NCI-H1694 (cell line): Measurements from ENCODE around the gene TERB1.

Source experiments
- DNase-seq: peaks from one replicate; lab custom pipeline; 2025; lab: John Stamatoyannopoulos, UW

TERB1 gene, protein sequence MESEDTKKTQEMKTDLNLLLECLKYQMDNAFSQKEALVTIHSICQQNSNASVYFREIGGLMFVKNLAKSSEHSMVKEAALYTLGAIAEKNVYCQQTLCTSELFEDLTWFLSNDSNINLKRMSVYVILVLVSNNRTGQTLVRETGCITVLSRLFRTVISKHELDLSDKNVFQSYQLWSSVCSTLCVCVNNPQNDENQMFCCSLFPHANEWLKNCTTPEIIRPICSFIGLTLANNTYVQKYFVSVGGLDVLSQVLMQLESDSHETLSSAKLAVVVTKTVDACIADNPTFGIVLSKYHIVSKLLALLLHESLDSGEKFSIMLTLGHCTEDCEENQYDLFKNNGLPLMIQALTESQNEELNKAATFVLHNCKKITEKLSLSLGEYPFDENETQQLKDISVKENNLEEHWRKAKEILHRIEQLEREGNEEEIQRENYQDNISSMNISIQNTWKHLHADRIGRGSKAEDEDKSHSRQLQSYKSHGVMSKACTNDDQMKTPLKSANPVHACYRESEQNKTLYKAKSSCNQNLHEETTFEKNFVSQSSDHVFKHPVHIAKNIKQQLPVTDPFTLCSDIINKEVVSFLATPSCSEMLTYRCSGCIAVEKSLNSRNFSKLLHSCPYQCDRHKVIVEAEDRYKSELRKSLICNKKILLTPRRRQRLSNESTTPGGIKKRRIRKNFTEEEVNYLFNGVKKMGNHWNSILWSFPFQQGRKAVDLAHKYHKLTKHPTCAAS

DNA sequence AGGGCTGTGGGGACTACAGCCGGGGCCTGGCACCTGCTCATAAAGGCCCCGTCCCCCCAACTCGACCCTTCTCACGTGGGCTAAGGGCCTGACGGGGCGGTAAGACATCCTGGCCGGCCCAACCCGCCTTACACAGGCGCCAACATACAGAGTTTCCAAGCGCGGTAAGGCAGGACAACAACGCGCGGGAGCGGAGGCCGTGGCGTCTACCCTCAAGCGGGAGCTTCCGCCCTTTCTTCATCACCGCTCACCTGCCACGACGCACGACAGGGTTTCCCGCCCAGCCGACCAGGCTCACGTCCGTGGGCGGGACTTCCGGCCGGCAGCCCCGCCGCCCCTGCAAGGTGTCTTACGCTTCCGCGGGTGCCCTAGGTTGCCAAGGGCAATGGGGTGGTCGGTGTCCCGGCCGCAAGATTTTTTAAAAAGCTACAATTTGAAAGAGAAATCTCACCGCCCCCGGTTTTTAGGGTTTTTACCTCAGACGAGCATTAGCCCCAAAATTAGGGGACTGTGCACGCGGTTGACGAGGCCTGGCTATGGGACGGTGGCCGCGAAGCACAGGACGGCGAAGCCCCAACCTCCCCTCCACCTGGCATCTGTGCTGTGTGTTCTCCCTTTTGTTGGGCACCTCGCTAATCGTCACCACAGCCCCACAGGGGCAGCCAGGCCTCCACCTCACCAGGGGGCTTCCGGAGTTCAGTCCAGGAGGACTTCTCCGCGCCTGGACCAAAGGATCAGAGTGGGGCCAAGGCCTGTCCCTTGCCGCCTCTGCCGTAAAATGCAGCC, at the start of gene TERB1:
TERB1 (minus strand) TSS at position 265 of the 786 bp plus-strand sequence. CDS start 4,786 bp downstream, outside the sequence.
- no peak for DNase-seq

DNA sequence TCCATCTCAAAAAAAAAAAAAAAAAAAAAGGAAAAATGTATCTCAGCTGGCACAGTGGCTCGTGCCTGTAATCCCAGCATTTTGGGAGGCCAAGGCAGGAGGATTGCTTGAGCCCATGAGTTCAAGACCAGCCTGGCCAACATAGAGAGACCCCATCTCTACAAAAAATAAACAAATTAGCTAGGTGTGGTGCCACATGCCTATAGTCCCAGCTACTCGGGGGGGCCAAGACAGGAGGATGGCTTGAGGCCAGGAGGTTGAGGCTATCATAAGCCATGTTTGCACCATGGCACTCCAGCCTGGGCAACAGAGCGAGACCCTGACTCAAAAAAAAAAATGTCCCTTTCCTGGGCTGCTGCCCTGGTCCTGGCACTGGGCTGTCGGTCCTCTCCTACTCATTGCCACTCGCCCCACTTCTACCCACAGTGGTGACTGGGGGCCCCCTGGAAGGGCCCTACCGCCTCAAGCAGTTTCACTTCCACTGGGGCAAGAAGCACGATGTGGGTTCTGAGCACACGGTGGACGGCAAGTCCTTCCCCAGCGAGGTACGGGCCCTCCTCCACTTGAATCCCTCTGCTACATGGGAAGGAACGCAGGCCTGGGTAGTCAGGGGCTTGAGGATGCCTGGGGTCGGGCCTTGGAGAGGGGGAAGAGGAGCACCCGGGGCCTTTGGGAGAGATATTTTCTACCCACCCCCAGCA, 48.9 kb upstream of the TERB1 start:
- DNase-seq = no peak

DNA sequence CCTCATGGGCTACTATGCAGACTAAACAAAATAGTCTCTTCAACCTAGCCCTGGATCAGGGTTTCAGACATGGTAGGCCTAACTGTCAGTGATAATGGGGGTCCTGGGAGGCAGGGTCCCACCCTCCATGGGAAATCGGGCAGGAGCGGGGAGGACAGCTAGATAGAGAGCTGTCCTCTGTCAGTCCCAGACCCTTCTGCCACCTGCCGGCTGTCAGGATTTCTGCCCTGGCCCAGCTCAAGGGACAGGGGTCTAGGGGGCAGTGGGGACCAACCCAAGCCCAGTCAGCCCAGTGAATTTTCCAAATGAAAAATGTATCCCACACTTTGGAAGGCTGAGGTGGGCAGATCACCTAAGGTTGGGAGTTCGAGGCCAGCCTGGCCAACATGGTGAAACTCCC, 48.2 kb upstream of the TERB1 start:
- DNase-seq = no peak

DNA sequence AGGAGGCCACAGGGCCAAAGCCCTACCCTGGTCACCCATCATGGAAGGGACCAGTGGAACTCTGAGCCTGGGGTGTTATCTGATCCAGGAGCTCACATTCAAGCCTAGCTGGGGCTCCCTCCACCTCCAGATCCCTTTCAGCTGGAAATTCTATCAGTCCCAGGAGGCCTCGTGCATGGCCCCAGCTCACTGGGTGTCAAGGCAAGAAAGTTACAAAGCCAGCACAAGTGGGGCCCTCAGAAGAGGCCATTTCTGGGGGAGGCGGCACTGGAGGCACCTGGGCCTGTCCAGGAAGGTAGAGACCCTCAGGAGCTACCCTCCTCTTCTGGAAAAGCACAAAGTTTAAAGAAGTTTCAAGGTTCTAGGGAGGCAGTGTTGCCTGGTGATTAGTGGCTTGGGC, 47.6 kb upstream of the TERB1 start:
- no peak for DNase-seq

DNA sequence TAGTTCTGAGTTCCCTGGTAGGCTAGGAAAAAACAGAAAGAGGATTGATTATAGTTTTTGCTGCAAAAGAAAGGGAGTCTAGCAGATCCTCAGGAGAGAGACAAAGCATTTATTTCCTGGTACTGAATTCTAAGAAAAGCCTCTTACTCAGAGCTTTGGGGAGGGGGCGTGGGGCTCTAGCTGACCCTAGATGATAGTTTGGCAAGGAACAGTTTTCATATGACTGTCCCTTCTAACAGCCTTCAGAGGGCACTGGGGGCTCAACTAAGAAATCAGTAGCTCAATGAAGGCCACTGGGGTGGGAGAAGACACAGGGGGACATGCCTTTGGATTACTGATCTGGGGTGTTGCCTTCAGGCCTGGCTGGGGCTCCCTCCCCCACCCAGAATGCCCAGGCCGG, 46.8 kb upstream of the TERB1 start:
- DNase-seq = no peak

DNA sequence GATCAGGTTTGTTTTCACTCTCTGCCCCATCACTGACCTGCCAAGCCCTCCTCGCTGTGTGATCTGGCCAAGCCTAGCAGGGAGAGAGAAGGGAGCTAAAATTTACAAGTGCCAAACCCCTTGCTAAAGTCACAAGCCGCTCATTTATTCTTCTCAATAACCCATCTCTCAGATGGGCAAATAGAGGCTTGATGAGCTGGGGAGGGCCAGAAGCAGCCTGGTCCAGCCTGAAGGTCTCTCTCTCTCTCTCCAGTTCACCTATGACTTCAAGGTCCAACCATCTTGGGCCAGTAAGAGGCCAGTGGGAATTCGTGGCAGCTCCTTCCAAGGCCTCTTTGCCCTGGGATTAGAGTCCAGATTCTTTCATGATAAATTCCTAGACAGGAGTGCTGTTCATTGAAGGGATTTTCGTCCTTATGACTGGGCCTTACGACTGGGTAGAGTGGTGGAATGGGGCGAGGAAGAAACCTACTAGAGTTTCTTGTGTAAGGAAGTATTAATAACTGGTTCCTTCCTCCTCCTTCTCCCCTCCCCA, 46.2 kb upstream of the TERB1 start:
- DNase-seq = no peak

DNA sequence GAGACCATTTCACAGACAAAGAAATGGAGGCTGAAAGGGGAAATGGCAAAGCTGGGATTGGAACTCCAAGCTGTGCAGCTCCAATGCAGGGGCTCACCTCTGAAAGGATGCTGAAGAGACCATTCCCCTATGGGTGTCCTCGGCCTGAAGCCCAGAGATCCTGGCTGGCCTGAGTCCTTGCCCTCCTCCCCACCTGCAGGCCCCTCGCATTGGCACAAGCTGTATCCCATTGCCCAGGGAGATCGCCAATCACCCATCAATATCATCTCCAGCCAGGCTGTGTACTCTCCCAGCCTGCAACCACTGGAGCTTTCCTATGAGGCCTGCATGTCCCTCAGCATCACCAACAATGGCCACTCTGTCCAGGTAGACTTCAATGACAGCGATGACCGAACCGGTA, 45.4 kb upstream of the TERB1 start:
- no peak for DNase-seq

DNA sequence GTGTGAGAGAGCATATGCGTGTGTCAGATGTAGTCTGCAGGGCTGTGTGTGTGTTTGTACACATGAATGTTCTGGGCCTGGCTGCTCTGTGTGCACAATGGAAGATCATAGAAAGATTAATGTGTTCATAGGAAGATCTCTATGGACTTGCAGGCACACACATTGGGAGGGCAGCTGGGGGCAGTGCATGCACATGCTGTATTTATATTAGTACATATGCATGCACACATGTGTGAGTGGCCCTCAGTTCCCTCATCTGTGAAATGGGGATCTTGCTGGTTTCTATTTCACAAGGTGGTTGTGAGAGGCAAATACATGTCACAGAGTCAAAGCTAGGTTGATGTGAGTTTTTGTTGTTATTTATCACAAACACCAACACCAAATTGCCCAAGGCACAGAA, 44.9 kb upstream of the TERB1 start:
- DNase-seq = no peak

DNA sequence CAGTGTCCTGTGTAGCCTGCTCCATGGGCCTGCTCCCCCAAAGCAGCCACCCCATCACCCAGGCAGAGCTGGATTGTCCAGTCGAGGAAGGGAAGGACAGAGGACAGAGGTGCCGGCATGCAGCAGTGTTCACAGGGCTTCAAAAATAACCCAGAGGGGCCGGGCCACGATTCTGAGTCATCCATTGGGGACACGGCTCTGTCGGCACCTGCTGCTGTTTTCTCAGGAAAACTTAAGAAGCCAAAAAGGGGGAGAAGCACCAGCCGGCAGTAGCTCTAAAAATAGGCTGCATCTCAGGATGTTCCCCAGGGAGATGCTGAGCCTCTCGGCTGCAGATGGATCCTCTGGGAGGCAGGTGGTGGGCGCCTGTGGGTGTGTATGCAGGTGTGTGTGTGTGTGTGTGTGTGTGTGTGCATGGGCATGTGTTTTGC, 44.4 kb upstream of the TERB1 start:
- no peak for DNase-seq

DNA sequence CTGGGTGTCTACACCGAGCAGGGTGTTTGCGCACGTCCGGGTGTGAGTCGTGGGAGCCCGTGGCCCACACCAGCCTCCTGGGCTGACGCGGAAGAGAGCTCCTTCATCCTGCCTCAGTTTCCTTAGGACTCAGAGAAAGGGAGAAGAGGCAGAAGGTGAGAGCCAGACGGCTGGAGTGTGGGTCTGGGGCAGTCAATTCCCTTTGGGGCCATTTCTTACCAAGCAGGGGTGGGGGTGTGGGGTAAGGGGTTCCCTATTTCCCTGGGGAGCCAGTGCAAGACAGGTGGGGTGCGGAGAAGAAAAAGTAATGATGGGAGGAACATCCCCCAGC, 43.7 kb upstream of the TERB1 start:
- no peak for DNase-seq

DNA sequence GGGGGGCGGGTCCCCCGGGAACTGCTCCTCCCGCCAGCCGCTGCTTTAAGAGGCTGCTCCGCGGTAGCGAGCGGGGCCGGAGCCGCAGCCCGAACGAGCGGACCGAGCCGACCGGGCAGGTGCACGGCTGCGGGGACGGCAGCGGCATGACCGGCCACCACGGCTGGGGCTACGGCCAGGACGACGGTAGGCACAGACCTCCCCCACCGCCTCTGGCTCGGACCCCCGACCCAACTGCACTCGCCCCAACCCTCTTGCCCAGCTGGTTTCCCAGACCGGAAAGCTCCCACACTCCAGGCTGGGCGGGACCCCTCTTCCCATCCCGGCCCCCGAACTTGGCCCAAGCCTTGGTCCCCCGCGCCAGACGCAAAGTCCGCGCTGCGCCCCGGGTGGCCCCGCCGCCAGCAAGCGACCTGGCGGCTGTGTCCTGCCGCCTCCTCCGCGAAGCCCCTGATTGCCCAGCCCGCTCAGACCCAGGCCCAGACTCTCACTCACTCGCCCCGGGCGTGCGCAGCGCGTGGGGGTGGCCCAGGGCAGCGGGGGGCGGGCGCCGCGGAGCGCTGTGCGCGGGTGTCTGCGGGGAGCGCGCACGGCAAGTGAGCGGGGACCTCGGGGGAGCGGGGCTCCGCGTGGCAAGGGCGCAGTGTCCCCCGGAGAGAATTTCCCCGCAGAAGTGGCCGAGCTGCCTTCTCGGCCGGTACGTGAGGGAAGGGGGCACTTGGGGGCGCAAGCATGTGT, 43.1 kb upstream of the TERB1 start, which contains the start of gene CA7:
CA7 (plus strand) TSS at position 73 of the 738 bp plus-strand sequence; CDS start at position 147, 74 bp downstream.
- no peak for DNase-seq

DNA sequence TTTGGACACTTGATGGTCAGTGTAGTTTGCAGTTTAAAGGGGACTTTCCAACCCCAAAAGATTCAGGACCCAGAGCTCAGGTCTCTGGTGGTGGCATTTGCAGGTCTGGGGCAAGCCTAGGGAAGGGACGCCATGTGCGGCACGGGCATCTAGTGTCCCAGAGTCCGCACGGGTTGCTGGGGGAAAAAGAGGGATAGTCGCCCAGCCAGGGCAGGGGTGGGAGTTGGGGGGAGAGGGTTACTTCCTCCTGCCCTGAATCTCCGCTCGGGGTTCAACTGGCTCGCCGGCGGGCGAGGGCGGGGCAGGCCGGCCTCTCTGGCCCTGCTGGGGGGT, 42.6 kb upstream of the TERB1 start:
- no peak for DNase-seq

DNA sequence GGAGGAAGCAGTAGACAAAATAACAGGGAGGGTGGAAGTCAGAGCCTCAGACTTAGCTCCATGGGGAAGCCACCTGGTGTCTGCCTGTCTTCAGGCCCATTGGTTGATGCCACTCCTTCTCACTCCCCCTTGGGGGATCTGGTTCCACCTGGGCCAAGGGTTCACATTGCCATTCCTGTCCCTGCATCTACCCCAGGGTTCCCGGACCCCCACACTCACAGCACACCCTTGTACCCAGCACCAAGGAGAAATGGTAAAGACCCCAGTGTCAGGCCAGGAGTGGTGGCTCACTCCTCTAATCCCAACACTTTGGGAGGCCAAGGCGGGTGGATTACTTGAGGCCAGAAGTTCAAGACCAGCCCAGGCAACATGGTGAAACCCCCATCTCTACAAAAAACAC, 41.8 kb upstream of the TERB1 start:
- DNase-seq = no peak

DNA sequence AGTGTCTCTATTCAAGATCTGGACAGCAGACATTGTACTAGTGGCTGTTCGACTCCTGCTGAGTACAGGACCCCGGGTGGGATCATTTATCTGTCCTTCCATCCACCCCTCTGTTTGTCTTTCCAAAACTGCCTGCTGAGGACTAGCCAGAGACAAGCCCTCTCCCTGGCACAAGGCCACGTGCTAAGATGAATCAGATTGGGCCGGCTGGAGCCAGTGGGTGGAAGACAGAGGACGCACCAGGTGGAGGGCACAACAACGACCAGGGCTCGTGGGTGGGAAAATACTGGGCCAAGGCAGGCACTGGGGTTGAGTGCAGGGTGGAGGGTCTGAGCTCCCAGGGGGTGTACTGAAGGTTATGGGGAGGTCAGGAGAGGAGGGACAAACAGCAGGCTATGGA, 41.4 kb upstream of the TERB1 start:
- DNase-seq = no peak

DNA sequence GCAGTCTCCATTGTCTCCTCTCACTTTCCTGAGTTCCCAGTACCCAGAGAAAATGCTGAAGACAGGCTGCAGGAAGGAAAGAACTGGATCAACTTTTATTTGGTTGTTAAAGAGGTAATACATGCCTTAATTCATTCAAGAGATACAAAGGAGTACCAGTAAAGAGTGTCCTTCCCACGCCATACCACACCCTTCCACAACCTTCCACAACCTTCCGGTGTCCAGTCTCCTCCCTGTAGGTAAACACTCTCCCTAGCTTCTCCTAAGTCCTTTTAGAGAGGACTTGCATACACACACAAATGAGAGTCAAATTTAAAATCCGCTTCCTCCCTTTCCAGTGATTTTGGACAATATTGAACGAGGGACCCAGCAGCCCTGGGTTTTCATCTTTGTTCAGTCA, 40.0 kb upstream of the TERB1 start:
- DNase-seq = no peak

DNA sequence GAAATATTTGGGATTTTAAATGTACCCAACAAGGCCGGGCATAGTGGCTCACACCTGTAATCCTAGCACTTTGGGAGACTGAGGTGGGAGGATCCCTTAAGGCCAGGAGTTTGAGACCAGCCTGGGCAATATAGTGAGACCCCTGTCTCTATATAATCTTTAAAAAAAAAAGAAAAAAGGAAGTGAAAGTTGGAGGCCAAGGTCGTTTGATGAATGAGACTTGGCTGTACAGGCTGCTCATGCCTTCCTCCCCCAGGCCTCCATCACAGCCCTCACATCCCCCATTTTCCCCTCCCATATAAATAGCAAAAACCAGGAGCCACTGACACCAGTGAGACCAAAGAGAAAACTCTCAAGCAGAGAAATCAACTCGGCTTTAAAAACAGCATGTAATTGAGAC, 39.5 kb upstream of the TERB1 start:
- DNase-seq = no peak

DNA sequence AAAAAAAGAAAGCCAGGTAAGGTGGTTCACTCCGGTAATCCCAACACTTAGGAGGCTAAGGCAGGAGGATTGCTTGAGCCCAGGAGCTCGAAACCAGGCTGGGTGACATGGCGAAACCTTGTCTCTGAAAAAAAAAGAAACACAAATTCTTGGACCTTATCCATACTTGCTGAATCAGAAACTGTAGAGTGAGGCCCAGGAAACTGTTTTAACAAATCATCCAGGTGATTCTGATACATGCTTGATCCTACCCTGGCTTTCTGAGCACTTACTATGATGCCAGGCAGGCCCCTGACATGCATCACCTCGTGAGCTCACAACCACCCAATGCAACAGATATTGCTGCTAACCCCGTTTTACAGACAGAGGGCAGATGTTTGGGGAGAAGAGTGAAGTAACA, 33.4 kb upstream of the TERB1 start:
- no peak for DNase-seq

DNA sequence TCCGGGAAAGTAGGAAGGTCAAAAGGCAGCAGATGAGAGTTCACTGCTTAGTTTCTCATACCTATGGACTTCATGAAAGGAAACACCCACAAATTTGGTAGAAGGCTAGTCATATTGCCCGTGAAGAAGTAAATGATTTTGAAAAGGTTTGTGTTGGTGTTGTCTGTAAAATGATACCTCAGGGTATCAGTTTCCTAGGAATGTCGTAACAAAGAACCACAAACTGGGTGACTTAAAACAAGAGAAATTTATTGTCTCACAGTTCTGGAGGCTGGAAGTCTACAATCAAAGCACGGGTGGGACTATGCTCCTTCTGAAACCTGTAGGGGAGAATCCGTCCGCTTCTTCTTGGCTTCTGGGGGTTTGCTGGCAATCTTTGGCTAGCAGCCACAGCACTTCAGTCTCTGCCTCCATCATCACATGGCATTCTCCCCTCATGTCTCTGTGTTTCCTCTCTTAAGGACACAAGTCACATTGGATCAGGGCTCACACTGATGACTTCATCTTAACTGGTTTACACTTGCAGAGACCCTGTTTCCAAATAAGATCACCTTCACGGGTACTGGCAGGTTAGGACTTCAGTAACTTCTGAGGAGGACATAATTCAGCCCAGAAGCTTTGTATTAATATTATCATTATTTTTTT, 31.4 kb upstream of the TERB1 start:
- DNase-seq = no peak

DNA sequence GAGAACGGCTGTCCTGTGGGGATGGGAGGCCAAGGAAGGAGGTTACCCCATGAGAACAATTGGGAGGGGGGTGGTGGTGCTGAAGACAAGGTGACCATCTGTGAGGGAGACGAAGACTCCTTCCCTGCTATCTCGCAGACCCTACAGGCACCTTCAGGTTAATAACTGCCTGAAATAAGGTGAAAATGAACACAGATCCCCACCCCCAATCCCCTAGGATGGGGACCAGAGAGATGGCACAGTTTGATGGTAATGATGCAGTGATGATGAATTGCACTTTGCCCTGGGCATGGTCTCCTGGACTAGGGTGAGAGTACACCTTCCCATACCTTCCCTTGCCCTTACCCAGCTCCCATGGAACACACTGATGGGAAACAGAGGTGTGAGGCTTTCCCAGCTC, 30.8 kb upstream of the TERB1 start:
- DNase-seq = no peak
